AG04449 (cell line): ENCODE results near the gene SLC23A2.

Source experiments
- CTCF ChIA-PET: fragments of 350-600 bp; formaldehyde crosslinking; extraction: SDS; loops from one replicate; lab custom pipeline; 2021; ENCODE audit warnings: antibody characterized with exemption; lab: Yijun Ruan, JAX
- POLR2A ChIA-PET: fragments of 400-600, 350-600 bp; formaldehyde crosslinking; extraction: SDS; loops from one replicate; lab custom pipeline; 2020; ENCODE audit warnings: antibody characterized with exemption, inconsistent platforms; lab: Yijun Ruan, JAX
- DNase-seq: peaks from one replicate; pipeline ENCODE4 v3.0.0-alpha.2; 2010; ENCODE audit warnings: low read depth, low spot score
- H3K4me3 ChIP-seq: 2 replicates; pipeline ENCODE4 v1.5.1; 2011; ENCODE audit warnings: low read depth, mild to moderate bottlenecking, control low read depth, low read length
- CTCF ChIP-seq: IDR thresholded peaks from one replicate; pipeline ENCODE4 v1.5.1; 2011; ENCODE audit warnings: mild to moderate bottlenecking, moderate library complexity, low read length, control low read depth, inconsistent platforms; ENCODE audit not compliant: insufficient read depth; ENCODE audit errors: missing control alignments

Gene SLC23A2

GRCh38 chr20:4894981-4895381 lies 106.3 kb downstream of the SLC23A2 start:
- CTCF ChIA-PET = no interaction called here
- no peak for DNase-seq
- POLR2A ChIA-PET = no interaction called here
- TF ChIP-seq CTCF = no peak
- no peak overlapping the region for H3K4me3 ChIP-seq

GRCh38 chr20:4894409-4894808 lies 106.9 kb downstream of the SLC23A2 start:
- POLR2A ChIA-PET = no interaction called here
- CTCF ChIA-PET = no interaction called here
- TF ChIP-seq CTCF = no peak
- no peak overlapping the region for H3K4me3 ChIP-seq
- DNase-seq = no peak

- H3K4me3 ChIP-seq = no peak overlapping the region
- ChIA-PET CTCF (no interaction called here), POLR2A (no interaction called here)
- TF ChIP-seq CTCF = no peak
- no peak for DNase-seq
Observed at GRCh38 chr20:4893709-4894108, 107.6 kb downstream of the SLC23A2 start.

GRCh38 chr20:4891997-4892396 lies 109.3 kb downstream of the SLC23A2 start:
- ChIA-PET CTCF (interaction anchor here (1.2 kb wide), 1 partner anchor 19 kb away, joined by 4 read pairs; no protein-coding TSS in a partner anchor), POLR2A (no interaction called here)
- no peak for DNase-seq
- no peak for TF ChIP-seq CTCF
- no peak overlapping the region for H3K4me3 ChIP-seq

GRCh38 chr20:4891190-4891763 lies 110.0 kb downstream of the SLC23A2 start:
- CTCF ChIA-PET = interaction anchor here (1.0 to 1.2 kb wide), 2 partner anchors 19 to 65 kb away, joined by 4 read pairs; no protein-coding TSS in a partner anchor

GRCh38 chr20:4889446-4889845 lies 111.9 kb downstream of the SLC23A2 start:
- POLR2A ChIA-PET = no interaction called here
- H3K4me3 ChIP-seq = no peak overlapping the region
- TF ChIP-seq CTCF = no peak
- DNase-seq = no peak
- CTCF ChIA-PET = interaction anchor here (0.5 to 1.0 kb wide), 2 partner anchors 10 to 42 kb away, joined by 3 read pairs; no protein-coding TSS in a partner anchor

More at GRCh38 chr20:4891190-4891763, 110.0 kb downstream of the SLC23A2 start:
- no peak for TF ChIP-seq CTCF
- POLR2A ChIA-PET = no interaction called here
- DNase-seq = no peak
- no peak overlapping the region for H3K4me3 ChIP-seq
